GM12872 (cell line): ENCODE results near the gene EXOSC7.

Experiments
- CTCF ChIP-seq: IDR thresholded peaks from 3 replicates; pipeline ENCODE4 v1.5.1; 2011; ENCODE audit warnings: low read depth, mild to moderate bottlenecking, low read length, moderate library complexity; ENCODE audit not compliant: insufficient read depth

Gene EXOSC7

GRCh38 chr3:44974416-44974815 is 1.6 kb upstream of the EXOSC7 start:
- no peak for TF ChIP-seq CTCF

- no peak for TF ChIP-seq CTCF
Measured at GRCh38 chr3:44981220-44981619, 5.2 kb downstream of the EXOSC7 start.

- TF ChIP-seq CTCF = no peak
Measured at GRCh38 chr3:44981751-44982150, 5.7 kb downstream of the EXOSC7 start.

- no peak for TF ChIP-seq CTCF
Measured at GRCh38 chr3:44982817-44983216, 6.8 kb downstream of the EXOSC7 start.

- no peak for TF ChIP-seq CTCF
Measured at GRCh38 chr3:44983484-44983941, 7.5 kb downstream of the EXOSC7 start.

GRCh38 chr3:44984335-44984734 is 8.3 kb downstream of the EXOSC7 start:
- no peak for TF ChIP-seq CTCF

- no peak for TF ChIP-seq CTCF
Measured at GRCh38 chr3:44987332-44987731, 11.3 kb downstream of the EXOSC7 start.

- peak; percentile 53; the same call in 2 of the 3 replicates for TF ChIP-seq CTCF
Measured at GRCh38 chr3:44988073-44988472, 12.0 kb downstream of the EXOSC7 start.
